SK-N-SH (cell line): ENCODE measurements around the gene FNDC3B. TPM values are rescaled to one million over a fixed set of nuclear protein-coding genes. Genes with fewer than 3 reads are reported as not detected.

Experiments
- CTCF ChIA-PET: fragments of 300-600, 350-600 bp; formaldehyde crosslinking; extraction: SDS; loops from one replicate; lab custom pipeline; 2021; lab: Yijun Ruan, JAX
- POLR2A ChIA-PET: fragments of 350-600 bp; sonication (Branson Sonifier 250); formaldehyde crosslinking; extraction: SDS; loops from one replicate; lab custom pipeline; 2020; ENCODE audit warnings: antibody characterized with exemption, inconsistent platforms; lab: Yijun Ruan, JAX
- DNase-seq: peaks from one replicate; pipeline ENCODE4 v3.0.0; 2012
- H2AFZ ChIP-seq: fragments of 200-600 bp; sonication (generic); 2 replicates; pipeline ENCODE4 v1.8.1; 2016; ENCODE audit warnings: antibody characterized with exemption, mild to moderate bottlenecking, low read depth
- H3F3A ChIP-seq: fragments of 200-600 bp; sonication (generic); replicated peaks from 2 replicates; pipeline ENCODE3; 2016; ENCODE audit warnings: antibody characterized with exemption, mild to moderate bottlenecking; ENCODE audit not compliant: insufficient read depth
- H3K27ac ChIP-seq, 2 experiments: fragments of 200-500 bp in 1 of 2; fragments of 200-600 bp in 1 of 2; sonication (Bioruptor generic) in 1 of 2; sonication (generic), shearing (Covaris generic) in 1 of 2; 2 replicates each; pipeline versions ENCODE4 v1.5.1 to v1.6.1; 2014 to 2016; ENCODE audit warnings: low read depth in 2 of 2, inconsistent platforms in 1 of 2, low read length in 1 of 2, mild to moderate bottlenecking in 1 of 2, mixed read lengths in 1 of 2
- H3K27me3 ChIP-seq: fragments of 200-600 bp; sonication (generic), shearing (Covaris generic); 2 replicates; pipeline ENCODE4 v1.6.1; 2016; ENCODE audit warnings: mixed run types; ENCODE audit not compliant: insufficient read depth
- H3K36me3 ChIP-seq, 2 experiments: fragments of 200-500 bp in 1 of 2; fragments of 200-600 bp in 1 of 2; sonication (Bioruptor generic) in 1 of 2; sonication (generic) in 1 of 2; replicated peaks in 1 of 2; 2 replicates each; pipeline versions ENCODE3 to v1.5.1; 2014 to 2016; ENCODE audit warnings: low read length in 1 of 2, mild to moderate bottlenecking in 1 of 2; ENCODE audit not compliant: insufficient read depth in 2 of 2, control insufficient read depth in 1 of 2
- H3K4me1 ChIP-seq, 2 experiments: fragments of 200-500 bp in 1 of 2; fragments of 200-600 bp in 1 of 2; sonication (Bioruptor generic) in 1 of 2; sonication (generic), shearing (Covaris generic) in 1 of 2; 2 replicates each; pipeline versions ENCODE4 v1.5.1 to v1.6.1; 2014 to 2016; ENCODE audit warnings: low read depth in 1 of 2, low read length in 1 of 2, mixed run types in 1 of 2; ENCODE audit not compliant: insufficient read depth in 2 of 2, control insufficient read depth in 1 of 2
- H3K4me2 ChIP-seq: fragments of 200-600 bp; sonication (generic), shearing (Covaris generic); 2 replicates; pipeline ENCODE4 v1.6.1; 2017; ENCODE audit warnings: mixed run types
- H3K4me3 ChIP-seq, 2 experiments: fragments of 200-500 bp in 1 of 2; fragments of 200-600 bp in 1 of 2; sonication (Bioruptor generic) in 1 of 2; sonication (generic), shearing (Covaris generic) in 1 of 2; 2 replicates each; pipeline versions ENCODE4 v1.5.1 to v1.8.1; 2014 to 2016; ENCODE audit warnings: low read depth in 2 of 2, inconsistent platforms in 1 of 2, low read length in 1 of 2, mild to moderate bottlenecking in 1 of 2, mixed read lengths in 1 of 2, moderate library complexity in 1 of 2
- H3K79me2 ChIP-seq: fragments of 200-600 bp; sonication (generic); 2 replicates; pipeline ENCODE4 v1.8.1; 2017; ENCODE audit warnings: mild to moderate bottlenecking; ENCODE audit not compliant: insufficient read depth
- H3K9ac ChIP-seq: fragments of 200-600 bp; sonication (generic); 2 replicates; pipeline ENCODE4 v1.6.1; 2017; ENCODE audit warnings: mixed run types
- H3K9me2 ChIP-seq: fragments of 200-600 bp; sonication (generic); 2 replicates; pipeline ENCODE4 v1.6.1; 2017; ENCODE audit warnings: mixed run types
- H3K9me3 ChIP-seq: fragments of 200-600 bp; sonication (generic); 2 replicates; pipeline ENCODE4 v1.6.1; 2017; ENCODE audit warnings: mixed run types, mild to moderate bottlenecking, moderate library complexity
- H4K20me1 ChIP-seq: fragments of 200-600 bp; sonication (generic); 2 replicates; pipeline ENCODE4 v1.6.1; 2017; ENCODE audit warnings: mild to moderate bottlenecking, mixed run types; ENCODE audit not compliant: insufficient read depth
- CTCF ChIP-seq: fragments of 200-600 bp; sonication (generic); IDR thresholded peaks from 2 replicates; pipeline ENCODE4 v1.6.1; 2017; ENCODE audit warnings: antibody characterized with exemption, mild to moderate bottlenecking, moderate library complexity
- ELF1 ChIP-seq: IDR thresholded peaks from 2 replicates; pipeline ENCODE4 v1.4.0; 2012
- EZH2phosphoT487 ChIP-seq: fragments of 200-600 bp; sonication (generic); IDR thresholded peaks from 2 replicates; pipeline ENCODE4 v1.6.1; 2017; ENCODE audit warnings: low read depth, mixed run types, mild to moderate bottlenecking, antibody characterized with exemption, moderate library complexity, borderline replicate concordance
- FOXM1 ChIP-seq: IDR thresholded peaks from 2 replicates; pipeline ENCODE4 v1.4.0; 2012; ENCODE audit warnings: low read depth, mild to moderate bottlenecking
- GABPA ChIP-seq: IDR thresholded peaks from 2 replicates; pipeline ENCODE4 v1.4.0; 2012; ENCODE audit warnings: low read depth, mild to moderate bottlenecking
- GATA2 ChIP-seq: sonication (generic); formaldehyde crosslinking; IDR thresholded peaks from 2 replicates; pipeline ENCODE4 v1.5.0; 2020; ENCODE audit warnings: mild to moderate bottlenecking, missing genetic modification reagents
- IRF3 ChIP-seq: fragments of 150-350 bp; IDR thresholded peaks from 2 replicates; pipeline ENCODE4 v1.6.1; 2016; ENCODE audit warnings: mild to moderate bottlenecking, low read depth, low read length
- JUND ChIP-seq: IDR thresholded peaks from 2 replicates; pipeline ENCODE4 v1.4.0; 2012
- MXI1 ChIP-seq: IDR thresholded peaks from 2 replicates; pipeline ENCODE4 v1.6.1; 2012; ENCODE audit warnings: mild to moderate bottlenecking, low read depth, low read length, improper control_type of control experiment
- NFIC ChIP-seq: IDR thresholded peaks from 2 replicates; pipeline ENCODE4 v1.4.0; 2012; ENCODE audit warnings: borderline replicate concordance
- NRF1 ChIP-seq: IDR thresholded peaks from 2 replicates; pipeline ENCODE4 v1.6.1; 2012; ENCODE audit warnings: low read depth, mild to moderate bottlenecking, low read length
- PBX3 ChIP-seq: IDR thresholded peaks from 2 replicates; pipeline ENCODE4; 2012
- POLR2AphosphoS5 ChIP-seq: IDR thresholded peaks from 2 replicates; pipeline ENCODE4 v1.6.1; 2012; ENCODE audit warnings: low read depth, low read length
- REST ChIP-seq: IDR thresholded peaks from 2 replicates; pipeline ENCODE4 v1.6.1; 2012; ENCODE audit warnings: mild to moderate bottlenecking, low read depth, low read length, moderate library complexity
- RFX5 ChIP-seq: IDR thresholded peaks from 2 replicates; pipeline ENCODE4 v1.6.1; 2012; ENCODE audit warnings: mild to moderate bottlenecking, improper control_type of control experiment, low read length
- RXRA ChIP-seq: IDR thresholded peaks from 2 replicates; pipeline ENCODE4 v1.4.0; 2012; ENCODE audit warnings: low read depth, mild to moderate bottlenecking, borderline replicate concordance
- SIN3A ChIP-seq: IDR thresholded peaks from 2 replicates; pipeline ENCODE4 v1.6.1; 2012; ENCODE audit warnings: low read depth, mild to moderate bottlenecking, low read length, moderate library complexity, borderline replicate concordance
- TAF1 ChIP-seq: IDR thresholded peaks from 2 replicates; pipeline ENCODE4 v1.6.1; 2012; ENCODE audit warnings: low read depth, mild to moderate bottlenecking, low read length, moderate library complexity, borderline replicate concordance
- USF1 ChIP-seq: IDR thresholded peaks from 2 replicates; pipeline ENCODE4 v1.4.0; 2012; ENCODE audit warnings: low read depth, borderline replicate concordance
- USF2 ChIP-seq: fragments of 150-350 bp; IDR thresholded peaks from 2 replicates; pipeline ENCODE4 v1.6.1; 2017; ENCODE audit warnings: antibody characterized with exemption, low read length, low read depth, borderline replicate concordance
- ZBTB33 ChIP-seq: IDR thresholded peaks from 2 replicates; pipeline ENCODE4 v1.4.0; 2012; ENCODE audit warnings: low read depth, borderline replicate concordance
- WGBS: methylation state at CpG from one replicate; pipeline ENCODE4 v1.1.6; 2017; ENCODE audit warnings: low lambda C conversion rate; 5-methylcytosine and 5-hydroxymethylcytosine counted together
- polyA plus RNA-seq, 3 experiments: library from polyadenylated mRNA; depleted of rRNA; stranded (reverse); fragments of >200 nt; gene quantifications; 2 replicates each; pipeline ENCODE4 v1.2.3, GENCODE V29; 2012

FNDC3B gene
- polyA plus RNA-seq, 1 of the 3 experiments (the other 2 are of a cell fraction), result 10.4 TPM

GRCh38 chr3:172280406-172281051 lies 241.2 kb downstream of the FNDC3B start:
- H3K4me2 ChIP-seq, result peak overlapping the region; percentile 46; the same call in 1 of the 2 replicates
- POLR2A ChIA-PET, result no interaction called here
- TF ChIP-seq USF1 (no peak), GATA2 (CRISPR knock-in tag) (no peak), CTCF (no peak), GABPA (no peak), ELF1 (no peak), NFIC (no peak), PBX3 (peak; percentile 70), JUND (peak; percentile 74; the same call in 1 of the 2 replicates), IRF3 (no peak), ZBTB33 (no peak), EZH2phosphoT487 (no peak), POLR2AphosphoS5 (no peak; the same call in 1 of the 2 replicates), FOXM1 (no peak), REST (no peak), RXRA (no peak), USF2 (no peak), SIN3A (no peak), MXI1 (no peak), NRF1 (no peak), RFX5 (no peak), TAF1 (no peak)

More at GRCh38 chr3:172280406-172281051, 241.2 kb downstream of the FNDC3B start:
- Histone ChIP-seq H4K20me1 (peaks cover 22% of the 10 kb centered on the region), H3K4me1 (peaks cover 10 to 18% of the 10 kb centered on the region in 2 experiments), H2AFZ (0 out of 2 replicates have a peak overlapping the region, but pooled peaks have one; percentile 1), H3K9me2 (no peaks in the 10 kb centered on the region), H3F3A (peaks cover 29% of the 10 kb centered on the region), H3K4me3 (no peak overlapping the region), H3K27me3 (no peaks in the 10 kb centered on the region), H3K79me2 (peaks cover 74% of the 10 kb centered on the region; the same call in 1 of the 2 replicates), H3K36me3 (peaks cover 6 to 25% of the 10 kb centered on the region in 2 experiments), H3K9me3 (no peaks in the 10 kb centered on the region), H3K27ac (peak overlapping the region; percentile 28 to 75; a peak in 3 of 4 replicates), H3K9ac (no peak overlapping the region)
- no peak for DNase-seq
- CTCF ChIA-PET, result no interaction called here
- 57% methylated on average over 1 of the region's 1 CpG for WGBS
